Activated CD8-positive, alpha-beta memory T cell treated with anti-CD3 and anti-CD28 coated beads for 36 hours (primary cell): ENCODE results near the gene DPYSL4. TPM values are rescaled to one million over a fixed set of nuclear protein-coding genes. Genes with fewer than 3 reads are reported as not detected.

Experiments used
- CTCF ChIA-PET: fragments of 350-600 bp; sonication (Branson Sonifier 250); formaldehyde crosslinking; loops from one replicate; lab custom pipeline; 2021; ENCODE audit warnings: antibody characterized with exemption; lab: Charles Lee
- POLR2A ChIA-PET: fragments of 350-600 bp; sonication (Branson Sonifier 250); formaldehyde crosslinking; loops from one replicate; lab custom pipeline; 2021; ENCODE audit warnings: antibody characterized with exemption; lab: Charles Lee
- total RNA-seq, 2 experiments: library from RNA; stranded (reverse); gene quantifications; one replicate each; pipeline ENCODE4 v1.2.3, GENCODE V29; 2021

DPYSL4 gene
- total RNA-seq, 2 experiments from 2014 or later = 10.1 to 10.2 TPM

- CTCF ChIA-PET = no interaction called here
- POLR2A ChIA-PET = no interaction called here
These were observed 56.9 kb downstream of the DPYSL4 start for GRCh38 chr10:132243626-132244025.

GRCh38 chr10:132245056-132245455, 58.3 kb downstream of the DPYSL4 start:
- POLR2A ChIA-PET = no interaction called here
- CTCF ChIA-PET = no interaction called here

- ChIA-PET CTCF (no interaction called here), POLR2A (no interaction called here)
These were observed 59.5 kb downstream of the DPYSL4 start for GRCh38 chr10:132246296-132246695.

GRCh38 chr10:132247943-132248342, 61.2 kb downstream of the DPYSL4 start:
- POLR2A ChIA-PET = no interaction called here
- CTCF ChIA-PET = no interaction called here

- ChIA-PET POLR2A (no interaction called here), CTCF (no interaction called here)
These were observed 61.9 kb downstream of the DPYSL4 start for GRCh38 chr10:132248455-132249225.

GRCh38 chr10:132249226-132249724, 62.5 kb downstream of the DPYSL4 start:
- ChIA-PET CTCF (no interaction called here), POLR2A (no interaction called here)

- POLR2A ChIA-PET = no interaction called here
- CTCF ChIA-PET = no interaction called here
These were observed 63.2 kb downstream of the DPYSL4 start for GRCh38 chr10:132249824-132250375.

- POLR2A ChIA-PET = no interaction called here
- CTCF ChIA-PET = no interaction called here
These were observed 64.0 kb downstream of the DPYSL4 start for GRCh38 chr10:132250481-132251475.

GRCh38 chr10:132251928-132252327, 65.2 kb downstream of the DPYSL4 start:
- POLR2A ChIA-PET = no interaction called here
- CTCF ChIA-PET = no interaction called here

GRCh38 chr10:132252412-132252811, 65.7 kb downstream of the DPYSL4 start:
- POLR2A ChIA-PET = no interaction called here
- CTCF ChIA-PET = no interaction called here

- POLR2A ChIA-PET = interaction anchor here (0.6 kb wide), 1 partner anchor 128 kb away, joined by 4 read pairs; no protein-coding TSS in a partner anchor
- CTCF ChIA-PET = no interaction called here
These were observed 66.4 kb downstream of the DPYSL4 start for GRCh38 chr10:132253092-132253687.

GRCh38 chr10:132254841-132255240, 68.1 kb downstream of the DPYSL4 start:
- ChIA-PET CTCF (no interaction called here), POLR2A (no interaction called here)

Other genes with a start within 250 kb of the DPYSL4 start
- 100 to 1,000 TPM; 120 to 121 TPM for gene BNIP3, start 205.0 kb upstream of the DPYSL4 start, total RNA-seq
- under 1 TPM; 0.29 to 0.42 TPM for gene JAKMIP3, start 121.0 kb upstream of the DPYSL4 start, total RNA-seq
- 10 to 100 TPM; 15.7 to 16.3 TPM for gene STK32C, start 121.0 kb downstream of the DPYSL4 start, total RNA-seq
- 1 to 10 TPM; 2.4 to 3.4 TPM for gene LRRC27, start 145.2 kb downstream of the DPYSL4 start, total RNA-seq
- gene PWWP2B, start 210.3 kb downstream of the DPYSL4 start, total RNA-seq = 1 to 10 TPM; 3.5 to 3.8 TPM